HG02623 (cell line): ENCODE data around the gene LDHD.
"Not testable (repeated sequence)": the region's sequence is repeated elsewhere in the genome, so short reads cannot be mapped to it uniquely, and the experiment has no call there.

Experiments
- ATAC-seq: cut with Tn5 transposase; IDR thresholded peaks from one replicate; pipeline ENCODE4 v1.9.1; 2021; ENCODE audit warnings: moderate library complexity; ENCODE audit not compliant: unreplicated experiment

The LDHD gene

DNA sequence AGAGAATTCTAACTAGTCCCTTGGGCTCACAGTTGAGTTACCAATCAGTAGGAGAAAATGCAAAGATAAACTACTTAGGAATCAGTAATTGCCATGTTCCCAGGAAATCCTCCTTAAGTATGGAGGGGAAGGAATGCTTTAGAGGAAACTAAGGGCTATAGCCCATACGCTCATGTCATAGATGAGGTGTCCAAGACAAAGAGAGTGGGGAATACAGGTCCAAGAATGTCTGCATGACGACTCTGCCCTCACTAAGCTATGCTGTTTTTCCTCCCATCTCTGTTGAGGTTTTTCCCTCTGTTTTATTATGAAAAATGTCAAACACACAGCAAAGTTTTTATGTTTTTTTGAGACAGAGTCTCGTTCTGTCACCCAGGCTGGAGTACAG, 16.0 kb downstream of the LDHD start:
- no peak for ATAC-seq

- peak; percentile 53 for ATAC-seq
Observed at GRCh38 chr16:75099738-75100602, 16.6 kb downstream of the LDHD start.

DNA sequence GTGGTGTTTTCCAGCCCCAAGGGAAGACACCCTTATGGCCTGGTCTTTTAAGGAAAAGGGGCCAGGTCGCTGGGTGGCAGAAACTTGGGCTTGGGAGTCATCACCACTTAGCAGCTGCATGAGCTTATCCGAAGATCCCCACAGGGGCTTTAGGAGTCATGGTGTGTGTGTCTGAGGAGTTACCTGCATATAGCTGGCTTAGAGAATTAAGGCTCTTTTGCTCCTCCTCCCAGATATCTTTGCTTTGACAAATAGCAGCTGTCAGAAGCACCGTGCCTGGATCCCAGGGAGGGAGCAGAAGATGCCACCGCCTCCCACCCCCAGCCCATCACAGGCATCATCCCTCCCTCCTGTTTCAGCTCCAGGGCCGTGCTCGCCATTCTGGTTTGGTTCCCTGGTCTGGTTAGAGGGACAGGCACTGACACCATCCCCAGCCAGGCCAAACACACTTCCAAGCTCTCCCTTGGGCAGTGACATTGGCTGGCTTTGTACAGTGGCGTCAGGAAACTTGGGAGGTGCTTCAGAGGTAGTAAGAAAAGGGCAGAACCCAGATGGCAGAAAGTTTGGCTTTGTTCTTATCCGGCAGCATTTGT, 17.4 kb downstream of the LDHD start:
- no peak for ATAC-seq

GRCh38 chr16:75097941-75098901, 18.4 kb downstream of the LDHD start:
- ATAC-seq, result no peak

GRCh38 chr16:75097191-75097761, 19.3 kb downstream of the LDHD start:
- no peak for ATAC-seq

DNA sequence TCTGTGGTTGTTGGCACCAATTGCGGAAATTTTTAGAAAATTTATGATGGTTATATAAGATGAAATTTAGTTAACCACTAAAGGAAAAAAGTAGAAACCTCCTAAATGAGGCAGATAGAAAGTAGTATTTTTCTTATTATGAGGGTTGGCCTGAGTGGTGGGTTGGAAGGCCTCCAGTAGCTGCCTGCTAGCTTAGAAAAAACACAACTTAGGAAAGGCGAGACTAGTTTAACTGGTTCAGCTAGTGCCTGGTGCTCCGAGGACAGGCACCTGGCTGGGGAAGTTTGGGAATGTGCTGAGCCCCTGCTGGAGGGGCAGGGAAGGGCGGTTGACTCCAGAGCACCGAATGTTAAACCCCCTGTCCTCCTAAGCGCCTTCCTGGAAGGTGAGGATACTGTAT, 19.9 kb downstream of the LDHD start:
- no peak for ATAC-seq

- no peak for ATAC-seq
Observed at GRCh38 chr16:75095204-75095621, 21.4 kb downstream of the LDHD start.

DNA sequence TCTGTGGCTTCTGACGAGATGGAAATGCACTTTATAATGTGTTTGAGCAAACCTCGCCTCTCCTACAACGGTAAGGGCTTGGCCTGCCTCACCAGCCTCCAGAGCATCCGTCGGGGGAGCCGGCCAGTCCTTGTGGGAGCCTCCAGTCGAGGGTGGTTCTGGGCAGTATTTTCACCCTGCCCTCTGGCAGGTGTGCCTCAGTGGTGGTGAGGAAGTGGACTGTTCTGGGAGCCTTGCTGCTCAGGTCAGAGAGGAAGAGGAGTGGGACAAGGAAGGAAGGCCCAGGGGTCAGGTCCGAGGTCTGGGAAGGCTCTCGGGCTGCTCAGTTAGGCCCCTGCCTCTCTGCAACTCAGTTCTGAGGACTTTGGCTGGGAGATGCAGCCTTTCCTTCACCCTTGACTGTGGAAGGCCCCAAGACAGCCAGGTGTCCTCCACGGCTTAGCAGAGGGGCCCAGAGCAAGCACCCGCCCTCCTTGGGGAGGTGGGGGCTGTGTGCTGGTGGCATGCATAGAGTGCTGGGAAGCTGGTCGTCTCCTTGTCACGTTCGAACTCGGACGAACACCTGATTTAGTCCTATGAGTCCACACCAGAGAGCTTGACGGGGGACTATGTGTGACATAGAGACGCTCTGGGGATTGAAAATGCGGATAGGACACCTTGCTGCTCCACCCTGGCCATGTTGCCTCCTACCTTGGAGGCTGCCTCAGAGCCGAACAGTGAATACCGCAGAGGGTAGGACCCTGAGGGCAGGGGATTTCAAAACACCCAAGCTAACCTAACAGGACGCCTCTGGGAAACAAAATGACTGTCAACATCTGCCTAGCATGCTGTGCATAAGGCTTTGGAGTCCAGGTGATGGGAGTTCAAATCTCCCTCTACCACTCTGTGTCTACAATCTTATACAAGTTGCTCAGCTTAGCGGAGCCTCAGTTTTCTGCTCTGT, 22.7 kb downstream of the LDHD start:
- ATAC-seq, result no peak

DNA sequence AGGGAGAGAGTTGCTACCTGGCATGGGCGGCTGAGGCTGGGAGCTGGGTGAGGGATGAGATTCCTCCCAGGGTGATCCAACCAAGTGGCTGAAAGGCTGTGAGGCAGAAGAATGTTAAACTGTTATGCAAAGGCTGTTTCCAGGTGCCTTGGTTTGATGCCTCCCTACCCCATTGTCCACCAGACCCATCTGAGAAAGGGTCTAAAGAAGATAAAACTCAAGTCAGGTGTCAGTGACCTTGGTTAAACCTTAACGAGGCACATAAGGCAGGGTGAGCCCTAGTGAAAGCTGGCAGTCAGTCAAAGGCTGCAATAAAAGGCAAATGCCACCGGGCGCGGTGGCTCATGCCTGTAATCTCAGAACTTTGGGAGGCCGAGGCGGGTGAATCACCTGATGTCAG, 23.8 kb downstream of the LDHD start:
- ATAC-seq, result no peak

- not testable (repeated sequence) for ATAC-seq
Observed at GRCh38 chr16:75091619-75092018, 25.0 kb downstream of the LDHD start.

GRCh38 chr16:75090899-75091298, 25.7 kb downstream of the LDHD start:
- not testable (repeated sequence) for ATAC-seq

DNA sequence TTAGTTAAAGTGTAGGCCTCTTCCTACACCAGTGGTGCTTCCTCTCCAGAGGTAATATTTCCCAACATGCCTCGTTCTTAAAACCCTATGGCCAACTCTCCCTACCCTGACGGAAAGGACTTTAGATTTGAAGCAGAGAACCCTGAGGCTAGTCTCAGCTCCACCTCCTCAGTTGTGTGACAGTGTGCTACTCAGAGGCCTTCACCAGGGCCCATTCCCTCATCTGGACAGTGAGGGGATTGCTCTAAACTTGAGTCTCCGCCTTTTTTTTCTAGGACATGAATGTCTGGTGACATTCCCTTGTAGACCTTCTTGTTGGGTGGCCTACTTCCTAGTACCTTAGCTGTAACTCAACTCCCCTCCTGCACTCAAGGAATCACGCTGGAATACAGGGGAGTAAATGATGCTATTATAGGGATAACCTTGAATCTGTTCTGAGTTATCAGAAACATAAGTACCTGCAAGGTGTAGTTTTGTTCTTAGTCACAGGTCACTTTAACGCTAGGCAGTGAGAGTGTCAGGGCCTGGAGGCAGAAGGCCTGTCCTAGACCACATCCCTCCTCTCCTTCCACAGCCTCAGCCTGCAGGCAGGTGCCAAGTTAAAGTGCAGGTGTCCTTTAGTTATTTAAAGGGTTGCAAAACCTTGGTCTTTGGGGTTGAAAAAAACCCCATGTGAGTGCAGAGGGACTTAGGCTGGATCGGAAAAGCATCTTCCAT, 26.9 kb downstream of the LDHD start:
- no peak for ATAC-seq

DNA sequence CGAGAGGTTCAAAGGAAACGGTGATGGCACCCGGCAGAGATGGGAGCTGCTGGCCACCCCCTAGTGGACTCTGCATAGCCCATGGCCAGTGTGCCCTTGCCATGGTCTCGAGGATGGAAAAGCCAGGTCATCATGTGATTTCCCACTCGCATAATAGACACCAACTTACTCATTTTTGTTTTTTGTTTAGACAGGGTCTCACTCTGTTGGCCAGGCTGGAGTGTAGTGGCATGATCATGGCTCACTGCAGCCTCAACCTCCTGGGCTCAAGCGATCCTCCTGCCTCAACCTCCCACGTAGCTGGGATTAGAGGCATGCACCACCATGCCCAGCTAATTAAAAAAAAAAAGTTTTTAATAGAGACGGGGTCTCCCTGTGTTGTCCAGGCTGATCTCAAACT, 27.6 kb downstream of the LDHD start:
- no peak for ATAC-seq

DNA sequence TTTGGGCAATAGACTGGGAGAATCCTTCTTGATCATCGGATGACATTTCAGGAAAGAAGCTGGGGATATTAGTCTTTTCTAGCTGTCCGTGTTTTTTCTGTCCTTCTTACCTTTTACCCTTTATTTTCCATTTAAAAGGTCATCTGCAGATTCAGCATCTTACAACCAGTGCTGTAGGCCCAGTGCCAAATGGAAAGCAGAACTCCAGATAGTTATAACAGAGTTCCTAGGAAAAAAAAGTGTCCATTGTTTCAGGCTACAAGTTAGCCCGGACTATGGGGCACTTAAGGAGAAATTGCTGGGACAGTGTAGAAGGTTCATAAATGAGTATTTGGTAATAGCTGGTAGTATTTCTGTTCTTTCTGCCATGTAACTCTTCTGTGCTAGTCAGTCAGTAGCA, 28.4 kb downstream of the LDHD start:
- no peak for ATAC-seq

- ATAC-seq, result no peak
Observed at GRCh38 chr16:75087375-75087979, 29.1 kb downstream of the LDHD start.

DNA sequence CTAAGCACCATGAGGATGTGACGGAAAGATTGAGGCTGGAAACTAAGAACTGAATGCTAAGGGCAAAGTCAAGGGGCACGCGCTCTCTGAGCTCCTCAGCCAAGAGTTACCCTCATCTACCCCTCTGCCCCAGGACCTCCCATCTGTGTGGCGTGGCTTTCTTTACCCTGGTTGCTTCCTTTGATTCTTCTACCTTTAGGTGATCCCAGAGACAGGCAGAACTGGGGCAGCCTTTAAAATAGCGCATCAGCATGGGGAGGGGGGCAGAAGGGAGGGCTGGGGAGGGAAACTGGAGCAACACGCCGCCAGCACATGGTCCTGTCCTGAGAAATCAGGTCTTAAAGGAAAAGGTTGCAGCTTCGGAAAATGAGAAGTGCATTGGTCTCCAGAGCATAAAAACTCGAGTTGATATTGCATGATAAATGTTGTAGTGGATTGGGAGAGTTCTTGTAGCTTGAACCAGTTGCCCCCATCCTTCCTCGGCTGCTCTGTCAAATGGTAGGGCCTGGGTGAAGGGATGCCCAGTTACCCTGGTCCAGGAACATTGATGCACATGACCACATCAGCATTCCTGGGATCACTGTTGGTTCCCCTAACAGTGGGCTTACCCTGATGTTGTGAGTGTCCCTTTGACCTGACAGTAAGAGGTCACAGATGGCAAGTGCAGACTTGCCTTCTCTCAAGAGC, 29.7 kb downstream of the LDHD start:
- ATAC-seq, result no peak

GRCh38 chr16:75086281-75086680, 30.3 kb downstream of the LDHD start:
- ATAC-seq, result no peak

- no peak for ATAC-seq
Observed at GRCh38 chr16:75085556-75085955, 31.0 kb downstream of the LDHD start.
